HepG2 (cell line): ENCODE results near the gene RFX7. TPM values are rescaled to one million over a fixed set of nuclear protein-coding genes. Genes with fewer than 3 reads are reported as not detected.

Experiments used
- CBFB ChIP-seq: sonication (generic); formaldehyde crosslinking; IDR thresholded peaks from 2 replicates; pipeline ENCODE4 v1.4.0; 2020; ENCODE audit warnings: missing genetic modification reagents
- CHCHD3 ChIP-seq: sonication (generic); formaldehyde crosslinking; IDR thresholded peaks from 2 replicates; pipeline ENCODE4 v1.8.0; 2022; ENCODE audit warnings: mild to moderate bottlenecking, missing genetic modification reagents, moderate library complexity
- EED ChIP-seq: sonication (generic); formaldehyde crosslinking; IDR thresholded peaks from 2 replicates; pipeline ENCODE4 v1.5.0; 2020; ENCODE audit warnings: mild to moderate bottlenecking, missing genetic modification reagents
- EP300 ChIP-seq, 3 experiments: sonication (generic) in 1 of 3; formaldehyde crosslinking in 1 of 3; IDR thresholded peaks; 2 replicates each; pipeline versions ENCODE4 v1.5.1 to v1.6.1; 2011 to 2020; ENCODE audit warnings: low read depth in 2 of 3, low read length in 2 of 3, borderline replicate concordance in 1 of 3, improper control_type of control experiment in 1 of 3, mild to moderate bottlenecking in 1 of 3, missing genetic modification reagents in 1 of 3, moderate library complexity in 1 of 3
- HDAC1 ChIP-seq: sonication (generic); formaldehyde crosslinking; IDR thresholded peaks from 2 replicates; pipeline ENCODE4 v1.5.1; 2020; ENCODE audit warnings: mild to moderate bottlenecking, missing genetic modification reagents
- HNF4A ChIP-seq: sonication (generic); formaldehyde crosslinking; IDR thresholded peaks from 2 replicates; pipeline ENCODE4 v1.4.0; 2020; ENCODE audit warnings: missing genetic modification reagents
- HOXA7 ChIP-seq: sonication (generic); formaldehyde crosslinking; IDR thresholded peaks from 2 replicates; pipeline ENCODE4 v1.8.1; 2022; ENCODE audit warnings: mild to moderate bottlenecking, missing genetic modification reagents, moderate library complexity
- IKZF1 ChIP-seq: fragments of 450-650 bp; IDR thresholded peaks from 2 replicates; pipeline ENCODE4 v1.7.1; 2016
- JUND ChIP-seq: sonication (generic); formaldehyde crosslinking; IDR thresholded peaks from 2 replicates; pipeline ENCODE4 v1.8.0; 2022; ENCODE audit warnings: mild to moderate bottlenecking, missing genetic modification reagents
- KDM4B ChIP-seq: sonication (generic); formaldehyde crosslinking; IDR thresholded peaks from 2 replicates; pipeline ENCODE4 v1.4.0; 2020; ENCODE audit warnings: missing genetic modification reagents
- MIXL1 ChIP-seq: IDR thresholded peaks from 2 replicates; pipeline ENCODE4 v1.6.1; 2016
- NBN ChIP-seq: fragments of 450-650 bp; conservative IDR thresholded peaks from 2 replicates; pipeline ENCODE4 v1.6.1; 2017
- NFKBIZ ChIP-seq: IDR thresholded peaks from 2 replicates; pipeline ENCODE4 v1.6.1; 2018; ENCODE audit warnings: missing genetic modification reagents, missing compliant biosample characterization
- PRMT3 ChIP-seq: sonication (generic); formaldehyde crosslinking; IDR thresholded peaks from 2 replicates; pipeline ENCODE4 v1.8.1; 2022; ENCODE audit warnings: low read depth, mild to moderate bottlenecking, moderate library complexity, missing genetic modification reagents, borderline replicate concordance
- SMAD3 ChIP-seq: sonication (generic); formaldehyde crosslinking; IDR thresholded peaks from 2 replicates; pipeline ENCODE4 v1.4.0; 2020; ENCODE audit warnings: missing genetic modification reagents
- TEAD2 ChIP-seq: sonication (generic); formaldehyde crosslinking; IDR thresholded peaks from 2 replicates; pipeline ENCODE4 v1.9.0; 2021; ENCODE audit warnings: missing genetic modification reagents
- ZBTB8A ChIP-seq: sonication (generic); formaldehyde crosslinking; IDR thresholded peaks from 2 replicates; pipeline ENCODE4 v1.4.0; 2020; ENCODE audit warnings: mild to moderate bottlenecking, low read depth, missing genetic modification reagents, borderline replicate concordance
- ZNF101 ChIP-seq: sonication (generic); formaldehyde crosslinking; IDR thresholded peaks from 2 replicates; pipeline ENCODE4 v1.4.0; 2020; ENCODE audit warnings: mild to moderate bottlenecking, low read depth, missing genetic modification reagents, borderline replicate concordance
- ZNF124 ChIP-seq: sonication (generic); formaldehyde crosslinking; IDR thresholded peaks from 2 replicates; pipeline ENCODE4 v1.4.0; 2020; ENCODE audit warnings: missing genetic modification reagents
- ZNF607 ChIP-seq: sonication (generic); formaldehyde crosslinking; IDR thresholded peaks from 2 replicates; pipeline ENCODE4 v1.5.1; 2020; ENCODE audit warnings: missing genetic modification reagents, mild to moderate bottlenecking, borderline replicate concordance
- ZNF878 ChIP-seq: sonication (generic); formaldehyde crosslinking; IDR thresholded peaks from 2 replicates; pipeline ENCODE4 v1.8.1; 2023; ENCODE audit warnings: mild to moderate bottlenecking, missing genetic modification reagents, moderate library complexity
- ZNF891 ChIP-seq: sonication (generic); formaldehyde crosslinking; IDR thresholded peaks from 2 replicates; pipeline ENCODE4 v1.5.0; 2020; ENCODE audit warnings: mild to moderate bottlenecking, missing genetic modification reagents
- polyA plus RNA-seq, 8 experiments: library from polyadenylated mRNA; depleted of rRNA in 3 of 8; stranded (reverse) in 7 of 8; unstranded in 1 of 8; fragments of >200 nt; fragmentation: Illumina TruSeq in 4 of 8; extraction: Trizol in 4 of 8; gene quantifications; 2 replicates each; pipeline versions ENCODE4 v1.2.1 to v1.2.3, GENCODE V29; 2011 to 2016; ENCODE audit warnings: low read depth in 4 of 8, missing spikeins in 1 of 8, mixed read lengths in 1 of 8; ENCODE audit not compliant: insufficient read depth in 1 of 8
- total RNA-seq, 5 experiments: library from RNA; depleted of rRNA; stranded (reverse); fragments of >200 nt; fragmentation: Illumina TruSeq; extraction: Trizol; gene quantifications; 2 replicates each; pipeline ENCODE4 v1.2.3, GENCODE V29; 2016; ENCODE audit warnings: low read depth in 1 of 5
- TF ChIP-seq, protein P1 (sequence below): sonication (generic); formaldehyde crosslinking; IDR thresholded peaks from 2 replicates; pipeline ENCODE4 v1.9.0; 2021; ENCODE audit warnings: mild to moderate bottlenecking, missing genetic modification reagents
- TF ChIP-seq, protein P2 (sequence below): sonication (generic); formaldehyde crosslinking; IDR thresholded peaks from 2 replicates; pipeline ENCODE4 v1.8.0; 2022; ENCODE audit warnings: mild to moderate bottlenecking, missing genetic modification reagents, moderate library complexity

Gene RFX7
- total and polyA plus RNA-seq, 2 of the 13 experiments (the other 11 are each of a cell fraction or from before 2014, with no cell fraction given) = 8.5 to 10.4 TPM

DNA sequence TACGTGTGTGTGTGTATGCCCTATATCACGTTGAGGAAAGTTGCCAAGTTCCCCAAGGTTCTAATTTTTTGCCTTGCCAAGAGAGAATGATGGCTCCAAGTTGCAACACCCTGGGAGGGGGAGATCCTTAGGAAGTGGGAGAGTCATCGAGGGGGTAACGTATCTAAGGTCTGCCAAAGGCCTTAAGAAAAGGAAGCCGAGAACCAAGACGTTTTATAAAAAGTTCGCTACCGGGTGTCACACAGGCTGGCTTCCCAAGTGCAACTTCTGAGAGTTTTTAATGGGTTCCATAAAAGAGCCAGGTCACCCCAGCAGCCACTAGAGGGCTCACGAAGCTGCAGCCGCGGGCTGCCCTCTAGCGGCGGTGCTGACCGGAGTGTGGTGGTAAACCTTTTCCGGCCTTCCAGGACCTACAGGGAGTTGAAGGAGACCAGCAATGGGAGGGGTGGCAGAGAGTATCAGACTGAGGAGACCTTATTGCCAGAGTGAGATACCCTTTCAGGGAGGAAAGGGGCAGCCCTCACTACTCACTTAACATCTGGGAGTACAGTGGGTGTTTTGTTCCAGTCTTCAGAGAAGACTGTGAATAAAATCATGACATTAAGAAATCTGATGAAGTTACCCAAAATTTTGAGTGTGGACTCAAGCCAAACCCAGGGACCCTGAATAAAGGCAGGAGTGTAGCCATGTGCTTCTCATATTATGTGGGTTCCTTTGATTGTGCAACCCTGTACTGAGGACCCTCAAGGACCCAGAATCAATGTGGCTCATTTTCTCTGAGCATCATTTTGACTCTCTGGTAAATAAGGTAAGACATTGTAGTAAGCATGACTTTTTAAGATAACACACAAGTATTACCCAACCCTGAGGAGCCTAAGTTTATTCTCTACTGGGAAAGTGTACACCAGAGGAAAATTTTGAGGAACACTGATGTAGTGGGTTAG is 2.5 kb upstream of the RFX7 start (continued):
- TF ChIP-seq, protein P1, sequence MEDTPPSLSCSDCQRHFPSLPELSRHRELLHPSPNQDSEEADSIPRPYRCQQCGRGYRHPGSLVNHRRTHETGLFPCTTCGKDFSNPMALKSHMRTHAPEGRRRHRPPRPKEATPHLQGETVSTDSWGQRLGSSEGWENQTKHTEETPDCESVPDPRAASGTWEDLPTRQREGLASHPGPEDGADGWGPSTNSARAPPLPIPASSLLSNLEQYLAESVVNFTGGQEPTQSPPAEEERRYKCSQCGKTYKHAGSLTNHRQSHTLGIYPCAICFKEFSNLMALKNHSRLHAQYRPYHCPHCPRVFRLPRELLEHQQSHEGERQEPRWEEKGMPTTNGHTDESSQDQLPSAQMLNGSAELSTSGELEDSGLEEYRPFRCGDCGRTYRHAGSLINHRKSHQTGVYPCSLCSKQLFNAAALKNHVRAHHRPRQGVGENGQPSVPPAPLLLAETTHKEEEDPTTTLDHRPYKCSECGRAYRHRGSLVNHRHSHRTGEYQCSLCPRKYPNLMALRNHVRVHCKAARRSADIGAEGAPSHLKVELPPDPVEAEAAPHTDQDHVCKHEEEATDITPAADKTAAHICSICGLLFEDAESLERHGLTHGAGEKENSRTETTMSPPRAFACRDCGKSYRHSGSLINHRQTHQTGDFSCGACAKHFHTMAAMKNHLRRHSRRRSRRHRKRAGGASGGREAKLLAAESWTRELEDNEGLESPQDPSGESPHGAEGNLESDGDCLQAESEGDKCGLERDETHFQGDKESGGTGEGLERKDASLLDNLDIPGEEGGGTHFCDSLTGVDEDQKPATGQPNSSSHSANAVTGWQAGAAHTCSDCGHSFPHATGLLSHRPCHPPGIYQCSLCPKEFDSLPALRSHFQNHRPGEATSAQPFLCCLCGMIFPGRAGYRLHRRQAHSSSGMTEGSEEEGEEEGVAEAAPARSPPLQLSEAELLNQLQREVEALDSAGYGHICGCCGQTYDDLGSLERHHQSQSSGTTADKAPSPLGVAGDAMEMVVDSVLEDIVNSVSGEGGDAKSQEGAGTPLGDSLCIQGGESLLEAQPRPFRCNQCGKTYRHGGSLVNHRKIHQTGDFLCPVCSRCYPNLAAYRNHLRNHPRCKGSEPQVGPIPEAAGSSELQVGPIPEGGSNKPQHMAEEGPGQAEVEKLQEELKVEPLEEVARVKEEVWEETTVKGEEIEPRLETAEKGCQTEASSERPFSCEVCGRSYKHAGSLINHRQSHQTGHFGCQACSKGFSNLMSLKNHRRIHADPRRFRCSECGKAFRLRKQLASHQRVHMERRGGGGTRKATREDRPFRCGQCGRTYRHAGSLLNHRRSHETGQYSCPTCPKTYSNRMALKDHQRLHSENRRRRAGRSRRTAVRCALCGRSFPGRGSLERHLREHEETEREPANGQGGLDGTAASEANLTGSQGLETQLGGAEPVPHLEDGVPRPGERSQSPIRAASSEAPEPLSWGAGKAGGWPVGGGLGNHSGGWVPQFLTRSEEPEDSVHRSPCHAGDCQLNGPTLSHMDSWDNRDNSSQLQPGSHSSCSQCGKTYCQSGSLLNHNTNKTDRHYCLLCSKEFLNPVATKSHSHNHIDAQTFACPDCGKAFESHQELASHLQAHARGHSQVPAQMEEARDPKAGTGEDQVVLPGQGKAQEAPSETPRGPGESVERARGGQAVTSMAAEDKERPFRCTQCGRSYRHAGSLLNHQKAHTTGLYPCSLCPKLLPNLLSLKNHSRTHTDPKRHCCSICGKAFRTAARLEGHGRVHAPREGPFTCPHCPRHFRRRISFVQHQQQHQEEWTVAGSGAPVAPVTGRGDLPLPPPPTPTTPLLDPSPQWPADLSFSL (CRISPR knock-in tag) = no peak
- TF ChIP-seq ZNF607 (no peak; the same call in 1 of the 2 replicates), ZNF891 (CRISPR knock-in tag) (no peak), IKZF1 (no peak), ZBTB8A (no peak), KDM4B (peak; percentile 93), EP300 (IDR thresholded peaks at IDR 0.05; ENCODE audit: low read depth in 2 of 2, low read length in 2 of 2) (peak in 1 of 2 experiments; percentile 31; a peak in 1 of 4 replicates), EP300 (CRISPR knock-in tag; IDR thresholded peaks at IDR 0.05; ENCODE audit: borderline replicate concordance) (0 out of 2 replicates have a peak, but pooled peaks have one; percentile 14), PRMT3 (CRISPR knock-in tag) (no peak), HOXA7 (CRISPR knock-in tag) (no peak), HDAC1 (no peak), JUND (CRISPR knock-in tag) (no peak), ZNF878 (CRISPR knock-in tag) (no peak), EED (CRISPR knock-in tag) (no peak), ZNF124 (CRISPR knock-in tag) (peak; percentile 86; the same call in 1 of the 2 replicates), CHCHD3 (CRISPR knock-in tag) (no peak), NBN (no peak), TEAD2 (CRISPR knock-in tag) (no peak), HNF4A (CRISPR knock-in tag) (0 out of 2 replicates have a peak, but pooled peaks have one; percentile 21), SMAD3 (CRISPR knock-in tag) (peak; percentile 85), ZNF101 (no peak), CBFB (CRISPR knock-in tag) (peak; percentile 77; the same call in 1 of the 2 replicates), MIXL1 (CRISPR knock-in tag) (peak; percentile 75), NFKBIZ (CRISPR knock-in tag) (no peak)
- TF ChIP-seq, protein P2, sequence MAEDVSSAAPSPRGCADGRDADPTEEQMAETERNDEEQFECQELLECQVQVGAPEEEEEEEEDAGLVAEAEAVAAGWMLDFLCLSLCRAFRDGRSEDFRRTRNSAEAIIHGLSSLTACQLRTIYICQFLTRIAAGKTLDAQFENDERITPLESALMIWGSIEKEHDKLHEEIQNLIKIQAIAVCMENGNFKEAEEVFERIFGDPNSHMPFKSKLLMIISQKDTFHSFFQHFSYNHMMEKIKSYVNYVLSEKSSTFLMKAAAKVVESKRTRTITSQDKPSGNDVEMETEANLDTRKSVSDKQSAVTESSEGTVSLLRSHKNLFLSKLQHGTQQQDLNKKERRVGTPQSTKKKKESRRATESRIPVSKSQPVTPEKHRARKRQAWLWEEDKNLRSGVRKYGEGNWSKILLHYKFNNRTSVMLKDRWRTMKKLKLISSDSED (CRISPR knock-in tag) = no peak
